Measurements from ENCODE around the gene RNF207.

Gene RNF207

DNA sequence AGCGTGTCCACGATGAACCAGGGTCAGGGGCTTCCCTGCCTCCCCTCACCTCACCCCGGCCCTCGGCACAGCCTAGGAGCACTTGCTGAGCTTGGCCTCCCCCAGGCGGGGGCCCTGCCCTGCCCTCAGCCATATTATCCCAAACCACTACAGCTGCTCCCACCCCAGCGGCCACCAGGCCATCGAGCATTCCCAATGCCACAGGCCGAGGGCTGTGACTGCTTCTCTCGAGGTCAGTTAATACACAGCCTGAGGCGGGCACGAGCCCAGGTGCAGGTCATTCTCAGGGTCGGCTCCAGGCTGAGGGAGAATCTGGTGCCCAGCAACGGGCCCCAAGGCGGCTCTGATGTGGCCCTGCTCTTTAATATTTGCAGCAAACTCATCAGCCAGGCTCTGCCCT is 63.4 kb downstream of the RNF207 start:
- no peak overlapping the region for H3K27ac ChIP-seq (ENCODE audit: low read length)
- H3K4me1 ChIP-seq (ENCODE audit: insufficient read depth, low read length): peaks cover 9% of the 10 kb centered on the region
- H3K9ac ChIP-seq (ENCODE audit: low read depth, low read length): no peak overlapping the region

DNA sequence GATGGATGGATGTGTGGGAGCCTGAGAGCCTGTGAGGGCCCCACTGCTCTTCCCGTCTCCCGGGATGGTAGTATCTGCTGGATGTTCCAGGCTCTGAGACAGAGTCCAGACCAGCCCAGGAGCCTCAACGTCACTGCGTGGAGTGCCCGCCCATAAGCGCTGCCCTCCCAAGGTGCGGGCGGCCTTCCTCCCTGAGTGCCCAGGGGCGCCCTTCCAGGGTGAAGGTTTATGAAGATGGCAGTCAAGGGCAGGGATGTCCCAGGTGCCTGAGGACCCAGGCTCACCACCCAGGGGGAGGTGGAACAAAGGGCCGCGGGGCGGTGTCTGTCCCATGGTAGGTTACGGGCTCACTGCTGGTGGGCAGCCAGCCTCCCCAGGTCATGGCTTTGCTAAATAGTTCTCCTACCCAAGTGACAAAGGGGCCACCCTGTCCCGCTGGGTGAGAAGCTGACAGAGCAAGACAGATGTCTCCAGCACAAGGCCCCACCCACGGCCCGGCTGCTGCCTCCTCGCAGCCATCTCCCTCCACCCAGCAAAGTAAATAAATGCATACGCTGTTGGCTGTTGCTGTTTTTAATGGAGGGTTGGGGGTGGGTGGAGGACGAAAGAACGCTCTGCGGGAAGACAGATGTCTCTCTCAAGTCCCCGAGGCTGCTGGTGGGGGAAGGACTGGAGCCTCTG is 63.9 kb downstream of the RNF207 start:
- no peaks in the 10 kb centered on the region for H3K27me3 ChIP-seq (ENCODE audit: insufficient read depth, low read length)
- no peak overlapping the region; the same call in 1 of the 2 replicates for H3K9ac ChIP-seq (ENCODE audit: low read depth, low read length)
- no peaks in the 10 kb centered on the region for H3K9me3 ChIP-seq (ENCODE audit: insufficient read depth, low read depth, low read length)
- H3K36me3 ChIP-seq (ENCODE audit: insufficient read depth, low read depth, low read length): no peaks in the 10 kb centered on the region
- no peak overlapping the region for H3K4me3 ChIP-seq (ENCODE audit: low read length)
- peaks cover 9% of the 10 kb centered on the region for H3K4me1 ChIP-seq (ENCODE audit: insufficient read depth, low read length)
- H3K27ac ChIP-seq (ENCODE audit: low read length): no peak overlapping the region

More for the DNA sequence above, 63.4 kb downstream of the RNF207 start:
- no peaks in the 10 kb centered on the region for H3K9me3 ChIP-seq (ENCODE audit: insufficient read depth, low read depth, low read length)
- H3K4me3 ChIP-seq (ENCODE audit: low read length): no peak overlapping the region
- no peaks in the 10 kb centered on the region for H3K36me3 ChIP-seq (ENCODE audit: insufficient read depth, low read depth, low read length)
- no peaks in the 10 kb centered on the region for H3K27me3 ChIP-seq (ENCODE audit: insufficient read depth, low read length)

DNA sequence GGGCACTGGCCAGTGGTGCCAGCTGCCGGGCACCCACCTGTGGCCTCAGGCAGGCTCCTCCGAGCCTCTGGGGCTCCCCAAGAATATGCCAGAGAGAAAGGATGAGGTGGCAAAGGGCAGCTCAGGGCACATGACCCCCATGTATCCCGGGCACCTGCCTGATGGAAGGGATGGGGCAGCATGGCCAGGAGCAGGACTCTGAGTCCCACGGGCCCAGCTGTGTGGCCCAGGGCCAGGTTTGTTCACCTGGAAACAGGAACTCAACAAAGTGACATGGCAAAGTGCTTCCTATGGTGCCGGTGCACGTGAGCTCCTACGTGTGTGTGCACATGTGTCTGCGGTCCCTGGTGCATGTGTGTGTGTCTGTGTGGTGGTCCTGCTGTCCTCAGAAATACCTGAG is 64.5 kb downstream of the RNF207 start:
- Histone ChIP-seq H3K4me3 (ENCODE audit: low read length) (no peak overlapping the region), H3K36me3 (ENCODE audit: insufficient read depth, low read depth, low read length) (no peaks in the 10 kb centered on the region), H3K27me3 (ENCODE audit: insufficient read depth, low read length) (no peaks in the 10 kb centered on the region), H3K9me3 (ENCODE audit: insufficient read depth, low read depth, low read length) (no peaks in the 10 kb centered on the region), H3K27ac (ENCODE audit: low read length) (no peak overlapping the region), H3K4me1 (ENCODE audit: insufficient read depth, low read length) (peaks cover 9% of the 10 kb centered on the region), H3K9ac (ENCODE audit: low read depth, low read length) (no peak overlapping the region; the same call in 1 of the 2 replicates)
